Diencephalon (tissue), 1 donor: ENCODE measurements around the gene OR6C6. TPM values are rescaled to one million over a fixed set of nuclear protein-coding genes. Genes with fewer than 3 reads are reported as not detected.

Experiments
- total RNA-seq: library from RNA; depleted of rRNA; stranded (reverse); fragments of >200 nt; gene quantifications from one replicate; pipeline ENCODE4 v1.2.3, GENCODE V29; 2014

Gene OR6C6
- total RNA-seq, result not detected

DNA sequence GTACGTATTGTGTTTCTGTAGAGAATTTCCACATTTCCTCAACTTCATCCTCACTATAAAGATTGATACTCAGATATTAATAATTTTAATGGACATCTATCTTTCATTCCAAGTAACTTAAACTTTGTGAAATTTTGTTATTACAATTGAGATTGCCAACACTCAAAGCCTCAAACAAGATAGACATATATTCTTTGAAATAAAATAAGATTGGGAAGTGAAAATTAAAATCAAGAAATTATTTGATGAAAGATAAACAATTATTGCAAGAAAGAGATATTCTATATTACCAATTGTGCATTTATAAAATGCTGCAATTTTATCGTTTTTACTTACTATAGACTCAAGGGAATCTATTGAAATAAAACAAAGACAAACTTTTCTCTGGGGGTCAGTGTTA, at the start of gene OR6C6:
Gene OR6C6, minus strand, starts transcription at position 101 of the 400 bp plus-strand sequence. CDS start 1,337 bp downstream, outside the sequence.

DNA sequence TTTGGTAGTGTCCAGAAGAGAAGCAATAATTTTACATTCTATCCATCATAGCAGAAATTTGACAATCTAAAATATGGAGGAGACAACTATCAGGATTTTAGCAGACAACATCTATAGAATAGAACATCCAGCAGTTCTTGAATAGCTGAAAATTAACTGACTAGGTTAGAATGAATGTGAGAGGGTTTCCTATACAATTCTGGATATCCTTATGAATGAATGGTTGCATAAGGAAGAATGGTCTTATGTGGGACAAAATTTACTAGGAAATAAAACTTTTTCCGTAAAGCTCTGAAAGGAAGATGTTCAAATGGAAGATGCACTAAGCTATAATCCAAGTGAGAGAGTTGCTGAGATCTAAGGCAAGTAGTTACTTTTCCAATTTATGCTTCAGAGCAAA, 34.1 kb upstream of the OR6C6 start, which contains the start of gene OR6C3:
Gene OR6C3, plus strand, starts transcription at position 301 of the 400 bp plus-strand sequence. CDS start 955 bp downstream, outside the sequence.

DNA sequence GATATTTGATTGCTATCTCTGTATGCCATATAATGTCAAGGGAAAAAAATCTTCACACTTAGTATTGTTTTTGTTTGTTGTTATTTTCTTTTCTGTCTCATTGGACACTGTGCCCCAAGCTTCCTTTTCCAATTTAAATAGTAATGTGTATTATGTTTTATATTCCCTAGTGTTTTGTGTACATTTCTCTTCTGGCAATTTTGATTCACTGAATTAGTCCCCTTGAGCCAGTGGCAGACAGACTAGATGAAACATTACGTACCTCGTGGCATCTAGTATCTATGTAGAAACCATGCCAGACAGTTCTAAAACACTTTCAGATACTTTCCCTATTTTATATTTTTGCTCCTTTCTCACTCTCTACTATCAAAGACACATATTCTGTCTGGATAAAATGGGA, 17.7 kb upstream of the OR6C6 start, which contains the start of gene OR6C1:
Gene OR6C1, plus strand, starts transcription at position 301 of the 400 bp plus-strand sequence. CDS start 6,257 bp downstream, outside the sequence.

DNA sequence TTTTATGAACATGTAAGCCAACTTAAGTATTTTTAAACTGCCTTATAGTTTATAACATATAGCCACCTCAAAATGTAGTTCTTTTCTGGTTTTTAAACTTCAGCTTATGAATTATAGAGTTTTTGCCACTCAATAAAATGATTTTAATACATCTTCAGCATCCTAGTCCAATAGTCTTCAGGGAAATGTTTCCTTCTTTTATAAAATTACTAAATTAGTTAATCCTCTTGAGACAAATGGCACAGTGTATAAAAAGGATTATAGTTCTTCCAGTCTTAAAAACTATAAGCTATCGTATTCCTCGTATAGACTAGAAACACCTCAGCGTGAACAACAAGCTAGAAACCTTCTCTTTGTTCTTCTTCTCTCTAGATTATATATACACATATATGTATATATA, 52.1 kb downstream of the OR6C6 start, which contains the start of gene OR6C74:
Gene OR6C74, plus strand, starts transcription at position 301 of the 400 bp plus-strand sequence. CDS start 2,679 bp downstream, outside the sequence.

Other genes with a start within 250 kb of the OR6C6 start
- gene OR9K2, start 170.2 kb downstream of the OR6C6 start, total RNA-seq, result not detected
- not detected for gene OR10A7, start 75.5 kb downstream of the OR6C6 start, total RNA-seq
- gene OR6C74, start 52.0 kb downstream of the OR6C6 start, total RNA-seq, result not detected
- not detected for gene OR6C1, start 17.8 kb upstream of the OR6C6 start, total RNA-seq
- gene OR6C3, start 34.2 kb upstream of the OR6C6 start, total RNA-seq, result not detected
- gene OR6C75, start 66.4 kb upstream of the OR6C6 start, total RNA-seq, result not detected
- gene OR6C65, start 104.0 kb upstream of the OR6C6 start, total RNA-seq, result not detected
- gene OR6C76, start 129.7 kb upstream of the OR6C6 start, total RNA-seq, result not detected
- gene OR6C2, start 147.5 kb upstream of the OR6C6 start, total RNA-seq, result not detected
- gene OR6C70, start 173.6 kb upstream of the OR6C6 start, total RNA-seq, result not detected
- not detected for gene OR6C68, start 195.8 kb upstream of the OR6C6 start, total RNA-seq